ENCODE results near the gene PCDHGA10. TPM values are rescaled to one million over a fixed set of nuclear protein-coding genes. Genes with fewer than 3 reads are reported as not detected.

PCDHGA10 gene
- total RNA-seq (under 1 TPM; 0.11 to 0.39 (median 0.24) TPM), polyA plus RNA-seq (under 1 TPM; 0.04 to 0.12 TPM), total RNA-seq (0.54 reads per million)

GRCh38 chr5:141412854-141413539, at the start of gene PCDHGA10:
PCDHGA10 (plus strand) TSS chr5:141412987; CDS start chr5:141413176, 189 bp downstream.
- H3K27ac ChIP-seq (ENCODE audit: low read depth, low read length), result no peak within 1 kb of the TSS
- H3K4me1 ChIP-seq (ENCODE audit: control insufficient read depth in 2 of 2, insufficient read depth in 2 of 2, low read length in 2 of 2), result peaks cover 0 to 5% of the 10 kb centered on the region in 2 donors
- H3K9me3 Mint-ChIP-seq, result peaks cover 11 to 77% (median 49%) of the 10 kb centered on the region in 11 donors
- peaks cover 23% of the 10 kb centered on the region in 2 donors for H3K27me3 ChIP-seq (ENCODE audit: control insufficient read depth in 2 of 2, insufficient read depth in 2 of 2, low read length in 2 of 2)
- ATAC-seq, result peak; percentile 84
- H3K4me1 Mint-ChIP-seq, result peaks cover 13 to 27% (median 19%) of the 10 kb centered on the region in 7 donors
- peaks cover 69 to 80% (median 75%) of the 10 kb centered on the region in 5 donors for H3K27me3 Mint-ChIP-seq
- intact Hi-C loops (cut with micrococcal nuclease), result loop anchor here (1.0 to 10.0 kb wide), 7 partner anchors 91 to 462 kb away; partner anchors contain the start of genes TAF7 (in 2 of the 2) and PCDH1 (in 1 of the 2)
- H3K4me3 Mint-ChIP-seq, result peak within 1 kb of the TSS; percentile 83 to 92 (median 87)
- H3K27ac Mint-ChIP-seq, result peak within 1 kb of the TSS in 2 of 9 donors; percentile 54 to 56
- peak in 7 of 9 donors; percentile 38 to 66 (median 52) for DNase-seq
- POLR2A ChIA-PET, result no interaction called here
- H3K36me3 ChIP-seq (ENCODE audit: control insufficient read depth in 2 of 3, insufficient read depth in 3 of 3, low read length in 3 of 3), result no peaks in the 10 kb centered on the region
- peak within 1 kb of the TSS; percentile 73 for H3K4me3 ChIP-seq (ENCODE audit: low read length)
- peaks cover 4 to 36% (median 19%) of the 10 kb centered on the region in 5 donors for H3K36me3 Mint-ChIP-seq
- H3K9me3 ChIP-seq (ENCODE audit: control insufficient read depth in 2 of 3, low read length in 3 of 3), result peaks cover 0 to 32% (median 0%) of the 10 kb centered on the region in 3 experiments
- CTCF ChIA-PET, result interaction anchor here (0.6 to 3.2 kb wide), 10 partner anchors 17 to 154 kb away, joined by 3 to 17 read pairs (median 4); partner anchors contain the start of gene PCDHGA12

GRCh38 chr5:141363952-141364660, 48.7 kb upstream of the PCDHGA10 start, which contains the start of gene PCDHGA5:
PCDHGA5 (plus strand) TSS chr5:141364162; CDS start chr5:141364331, 169 bp downstream.
- ChIA-PET POLR2A (no interaction called here), CTCF (no interaction called here)
- Mint-ChIP-seq H3K4me1 (peaks cover 0 to 6% (median 3%) of the 10 kb centered on the region in 7 donors), H3K36me3 (peaks cover 8 to 37% (median 19%) of the 10 kb centered on the region in 5 donors), H3K27me3 (peaks cover 52 to 91% (median 84%) of the 10 kb centered on the region in 5 donors), H3K9me3 (peaks cover 12 to 93% (median 64%) of the 10 kb centered on the region in 11 donors), H3K4me3 (peak within 1 kb of the TSS in 2 of 10 donors; percentile 9 to 21), H3K27ac (peak within 1 kb of the TSS in 2 of 9 donors; percentile 23 to 74)
- H3K9me3 ChIP-seq (ENCODE audit: control insufficient read depth in 2 of 3, low read length in 3 of 3), result peaks cover 0 to 54% (median 0%) of the 10 kb centered on the region in 3 experiments
- DNase-seq (no peak), ATAC-seq (no peak)
- no peak within 1 kb of the TSS for H3K4me3 ChIP-seq (ENCODE audit: low read length)
- H3K36me3 ChIP-seq (ENCODE audit: control insufficient read depth in 2 of 3, insufficient read depth in 3 of 3, low read length in 3 of 3), result no peaks in the 10 kb centered on the region
- no peaks in the 10 kb centered on the region for H3K4me1 ChIP-seq (ENCODE audit: control insufficient read depth in 2 of 2, insufficient read depth in 2 of 2, low read length in 2 of 2)
- peaks cover 5 to 32% of the 10 kb centered on the region in 2 donors for H3K27me3 ChIP-seq (ENCODE audit: control insufficient read depth in 2 of 2, insufficient read depth in 2 of 2, low read length in 2 of 2)
- H3K27ac ChIP-seq (ENCODE audit: low read depth, low read length), result no peak within 1 kb of the TSS
- intact Hi-C loops (cut with micrococcal nuclease), result loop anchor here in 1 of 2 donors (5.0 to 10.0 kb wide), 2 partner anchors 53 to 129 kb away; partner anchors contain the start of gene PCDHGB7

GRCh38 chr5:141366016-141366896, 46.5 kb upstream of the PCDHGA10 start:
- Histone ChIP-seq H3K4me1 (ENCODE audit: control insufficient read depth in 2 of 2, insufficient read depth in 2 of 2, low read length in 2 of 2) (no peaks in the 10 kb centered on the region), H3K27me3 (ENCODE audit: control insufficient read depth in 2 of 2, insufficient read depth in 2 of 2, low read length in 2 of 2) (peaks cover 5 to 25% of the 10 kb centered on the region in 2 donors), H3K27ac (ENCODE audit: low read depth, low read length) (no peak overlapping the region), H3K4me3 (ENCODE audit: low read length) (no peak overlapping the region), H3K36me3 (ENCODE audit: control insufficient read depth in 2 of 3, insufficient read depth in 3 of 3, low read length in 3 of 3) (no peaks in the 10 kb centered on the region), H3K9me3 (ENCODE audit: control insufficient read depth in 2 of 3, low read length in 3 of 3) (peaks cover 0 to 49% (median 0%) of the 10 kb centered on the region in 3 experiments)
- Mint-ChIP-seq H3K9me3 (peaks cover 12 to 93% (median 59%) of the 10 kb centered on the region in 11 donors), H3K36me3 (peaks cover 8 to 34% (median 16%) of the 10 kb centered on the region in 5 donors), H3K27me3 (peaks cover 54 to 93% (median 83%) of the 10 kb centered on the region in 5 donors), H3K4me3 (no peak overlapping the region), H3K4me1 (peaks cover 2 to 12% (median 6%) of the 10 kb centered on the region in 7 donors), H3K27ac (no peak overlapping the region)
- intact Hi-C loops (cut with micrococcal nuclease), result loop anchor here in 1 of 2 donors (10.0 kb wide), 1 partner anchor 131 kb away; no protein-coding TSS in a partner anchor
- DNase-seq (no peak), ATAC-seq (no peak)
- POLR2A ChIA-PET, result no interaction called here
- CTCF ChIA-PET, result no interaction called here

- POLR2A ChIA-PET, result no interaction called here
Observed at GRCh38 chr5:141369994-141370848, 42.6 kb upstream of the PCDHGA10 start, which contains the start of gene PCDHGB3. PCDHGB3 (plus strand) TSS chr5:141370242; CDS start chr5:141370395, 153 bp downstream.

More at GRCh38 chr5:141369994-141370848, 42.6 kb upstream of the PCDHGA10 start, which contains the start of gene PCDHGB3:
- peaks cover 42 to 93% (median 82%) of the 10 kb centered on the region in 5 donors for H3K27me3 Mint-ChIP-seq
- no peak within 1 kb of the TSS for H3K27ac Mint-ChIP-seq
- peaks cover 0 to 11% of the 10 kb centered on the region in 2 donors for H3K27me3 ChIP-seq (ENCODE audit: control insufficient read depth in 2 of 2, insufficient read depth in 2 of 2, low read length in 2 of 2)
- no peaks in the 10 kb centered on the region for H3K4me1 ChIP-seq (ENCODE audit: control insufficient read depth in 2 of 2, insufficient read depth in 2 of 2, low read length in 2 of 2)
- no peak within 1 kb of the TSS for H3K27ac ChIP-seq (ENCODE audit: low read depth, low read length)
- H3K36me3 Mint-ChIP-seq, result peaks cover 4 to 24% (median 7%) of the 10 kb centered on the region in 5 donors
- peak; percentile 76 for ATAC-seq
- peaks cover 3 to 93% (median 47%) of the 10 kb centered on the region in 11 donors for H3K9me3 Mint-ChIP-seq
- no peaks in the 10 kb centered on the region for H3K36me3 ChIP-seq (ENCODE audit: control insufficient read depth in 2 of 3, insufficient read depth in 3 of 3, low read length in 3 of 3)
- CTCF ChIA-PET, result interaction anchor here (0.6 to 1.2 kb wide), 5 partner anchors 51 to 539 kb away, joined by 3 to 5 read pairs (median 4); partner anchors contain the start of gene PCDHGA11
- peak in 5 of 9 donors; percentile 21 to 42 (median 27) for DNase-seq
- peaks cover 0 to 48% (median 0%) of the 10 kb centered on the region in 3 experiments for H3K9me3 ChIP-seq (ENCODE audit: control insufficient read depth in 2 of 3, low read length in 3 of 3)
- peak within 1 kb of the TSS; percentile 70 to 86 (median 82) for H3K4me3 Mint-ChIP-seq
- H3K4me1 Mint-ChIP-seq, result peaks cover 2 to 8% (median 6%) of the 10 kb centered on the region in 7 donors
- intact Hi-C loops (cut with micrococcal nuclease), result loop anchor here (1.0 to 10.0 kb wide), 2 partner anchors 135 to 194 kb away; no protein-coding TSS in a partner anchor
- H3K4me3 ChIP-seq (ENCODE audit: low read length), result peak within 1 kb of the TSS; percentile 29
